SK-N-SH treated with all-trans-retinoic acid at 6 μM for 48 hours (cell line): ENCODE data around the gene ARHGAP12.

Experiments used
- ATAC-seq: fragments of 200-7000 bp; cut with Tn5 transposase; 3 replicates; pipeline ENCODE4 v1.9.1; 2020; ENCODE audit warnings: mild to moderate bottlenecking, moderate library complexity
- ARNTL ChIP-seq: fragments of 450-650 bp; formaldehyde crosslinking; IDR thresholded peaks from 2 replicates; pipeline ENCODE4 v1.5.0; 2020; ENCODE audit warnings: low read depth, mild to moderate bottlenecking, moderate library complexity, borderline replicate concordance
- BACH2 ChIP-seq: fragments of 250-450 bp; sonication (Bioruptor Pico); IDR thresholded peaks from 2 replicates; pipeline ENCODE4 v1.9.0; 2021; ENCODE audit warnings: mild to moderate bottlenecking, borderline replicate concordance
- CREB5 ChIP-seq: fragments of 250-450 bp; sonication (Bioruptor Pico); IDR thresholded peaks from 2 replicates; pipeline ENCODE4 v1.5.1; 2020; ENCODE audit warnings: low read depth, mild to moderate bottlenecking, moderate library complexity
- CSDC2 ChIP-seq: fragments of 250-450 bp; sonication (Bioruptor Pico); IDR thresholded peaks from 2 replicates; pipeline ENCODE4 v1.5.0; 2020; ENCODE audit warnings: mild to moderate bottlenecking, moderate library complexity
- ESRRG ChIP-seq: fragments of 250-450 bp; sonication (Bioruptor Pico); IDR thresholded peaks from 2 replicates; pipeline ENCODE4 v1.6.1; 2021; ENCODE audit warnings: mild to moderate bottlenecking
- GLIS3 ChIP-seq: fragments of 250-450 bp; sonication (Bioruptor Pico); IDR thresholded peaks from 2 replicates; pipeline ENCODE4 v1.5.0; 2020; ENCODE audit warnings: mild to moderate bottlenecking, moderate library complexity
- ISL1 ChIP-seq: fragments of 250-450 bp; sonication (Bioruptor Pico); IDR thresholded peaks from 2 replicates; pipeline ENCODE4 v2.1.2; 2022; ENCODE audit warnings: mild to moderate bottlenecking, moderate library complexity
- PPARA ChIP-seq: fragments of 250-450 bp; sonication (Bioruptor Pico); IDR thresholded peaks from 2 replicates; pipeline ENCODE4 v1.5.0; 2020; ENCODE audit warnings: mild to moderate bottlenecking, borderline replicate concordance
- RARB ChIP-seq: fragments of 250-450 bp; sonication (Bioruptor Pico); IDR thresholded peaks from 2 replicates; pipeline ENCODE4 v1.8.0; 2021; ENCODE audit warnings: mild to moderate bottlenecking, moderate library complexity
- SNAI2 ChIP-seq: fragments of 250-450 bp; sonication (Bioruptor Pico); IDR thresholded peaks from 2 replicates; pipeline ENCODE4 v1.5.0; 2020; ENCODE audit warnings: mild to moderate bottlenecking, moderate library complexity
- TCF4 ChIP-seq: fragments of 250-450 bp; sonication (Bioruptor Pico); IDR thresholded peaks from 2 replicates; pipeline ENCODE4 v1.8.0; 2021; ENCODE audit warnings: mild to moderate bottlenecking, moderate library complexity, borderline replicate concordance
- TOX ChIP-seq: fragments of 250-450 bp; sonication (Bioruptor Pico); IDR thresholded peaks from 2 replicates; pipeline ENCODE4 v1.8.0; 2021; ENCODE audit warnings: mild to moderate bottlenecking, moderate library complexity, borderline replicate concordance
- ZC3H10 ChIP-seq: fragments of 250-450 bp; sonication (Bioruptor Pico); IDR thresholded peaks from 2 replicates; pipeline ENCODE4 v1.5.1; 2021; ENCODE audit warnings: mild to moderate bottlenecking, moderate library complexity
- ZFP3 ChIP-seq: fragments of 250-450 bp; sonication (Bioruptor Pico); IDR thresholded peaks from 2 replicates; pipeline ENCODE4 v1.5.0; 2020; ENCODE audit warnings: mild to moderate bottlenecking, moderate library complexity
- ZFP30 ChIP-seq: fragments of 450-650 bp; formaldehyde crosslinking; IDR thresholded peaks from 2 replicates; pipeline ENCODE4 v1.5.0; 2022; ENCODE audit warnings: mild to moderate bottlenecking, moderate library complexity
- ZNF565 ChIP-seq: fragments of 450-650 bp; formaldehyde crosslinking; conservative IDR thresholded peaks from 2 replicates; pipeline ENCODE4 v1.5.0; 2020; ENCODE audit warnings: low read depth, mild to moderate bottlenecking, moderate library complexity
- ZNF70 ChIP-seq: fragments of 450-650 bp; formaldehyde crosslinking; IDR thresholded peaks from 2 replicates; pipeline ENCODE4 v1.5.0; 2020; ENCODE audit warnings: mild to moderate bottlenecking, moderate library complexity
- ZNF8 ChIP-seq: fragments of 450-650 bp; formaldehyde crosslinking; IDR thresholded peaks from 2 replicates; pipeline ENCODE4 v1.5.0; 2020; ENCODE audit warnings: mild to moderate bottlenecking, moderate library complexity
- TF ChIP-seq, protein P1 (sequence below): fragments of 250-450 bp; sonication (Bioruptor Pico); IDR thresholded peaks from 2 replicates; pipeline ENCODE4 v1.5.0; 2020; ENCODE audit warnings: mild to moderate bottlenecking, moderate library complexity
- TF ChIP-seq, protein P2 (sequence below): fragments of 250-450 bp; sonication (Bioruptor Pico); IDR thresholded peaks from 2 replicates; pipeline ENCODE4 v1.8.0; 2021; ENCODE audit warnings: low read depth, mild to moderate bottlenecking, moderate library complexity, borderline replicate concordance
- TF ChIP-seq, protein P3 (sequence below): fragments of 250-450 bp; sonication (Bioruptor Pico); IDR thresholded peaks from 2 replicates; pipeline ENCODE4 v1.8.0; 2020; ENCODE audit warnings: mild to moderate bottlenecking, moderate library complexity, borderline replicate concordance
- TF ChIP-seq, protein P4 (sequence below): fragments of 250-450 bp; sonication (Bioruptor Pico); IDR thresholded peaks from 2 replicates; pipeline ENCODE4 v1.5.1; 2021; ENCODE audit warnings: mild to moderate bottlenecking, moderate library complexity

The ARHGAP12 gene

DNA sequence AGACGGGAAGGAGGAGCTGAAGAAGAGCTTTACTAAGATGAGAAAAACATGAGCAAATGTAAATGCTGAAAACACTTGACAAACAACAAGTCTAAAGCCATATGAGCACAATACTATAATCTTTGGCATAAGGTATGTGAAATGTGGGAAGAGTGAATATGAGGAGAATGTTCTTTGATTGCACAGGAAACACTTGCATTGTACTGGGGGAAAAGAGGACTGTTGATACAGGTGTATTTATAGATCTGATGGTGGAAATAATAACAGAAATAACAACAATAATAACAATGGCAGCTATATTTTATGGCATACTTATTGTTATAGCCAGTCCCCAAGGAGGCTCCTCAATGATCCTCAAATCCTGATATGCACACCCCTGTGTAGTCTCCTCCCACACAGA is 23.0 kb downstream of the ARHGAP12 start:
- TF ChIP-seq ZNF8 (CRISPR knock-in tag): no peak
- TF ChIP-seq ZFP30 (CRISPR knock-in tag): no peak
- no peak for TF ChIP-seq GLIS3 (CRISPR knock-in tag)
- TF ChIP-seq RARB: no peak
- TF ChIP-seq, protein P1, sequence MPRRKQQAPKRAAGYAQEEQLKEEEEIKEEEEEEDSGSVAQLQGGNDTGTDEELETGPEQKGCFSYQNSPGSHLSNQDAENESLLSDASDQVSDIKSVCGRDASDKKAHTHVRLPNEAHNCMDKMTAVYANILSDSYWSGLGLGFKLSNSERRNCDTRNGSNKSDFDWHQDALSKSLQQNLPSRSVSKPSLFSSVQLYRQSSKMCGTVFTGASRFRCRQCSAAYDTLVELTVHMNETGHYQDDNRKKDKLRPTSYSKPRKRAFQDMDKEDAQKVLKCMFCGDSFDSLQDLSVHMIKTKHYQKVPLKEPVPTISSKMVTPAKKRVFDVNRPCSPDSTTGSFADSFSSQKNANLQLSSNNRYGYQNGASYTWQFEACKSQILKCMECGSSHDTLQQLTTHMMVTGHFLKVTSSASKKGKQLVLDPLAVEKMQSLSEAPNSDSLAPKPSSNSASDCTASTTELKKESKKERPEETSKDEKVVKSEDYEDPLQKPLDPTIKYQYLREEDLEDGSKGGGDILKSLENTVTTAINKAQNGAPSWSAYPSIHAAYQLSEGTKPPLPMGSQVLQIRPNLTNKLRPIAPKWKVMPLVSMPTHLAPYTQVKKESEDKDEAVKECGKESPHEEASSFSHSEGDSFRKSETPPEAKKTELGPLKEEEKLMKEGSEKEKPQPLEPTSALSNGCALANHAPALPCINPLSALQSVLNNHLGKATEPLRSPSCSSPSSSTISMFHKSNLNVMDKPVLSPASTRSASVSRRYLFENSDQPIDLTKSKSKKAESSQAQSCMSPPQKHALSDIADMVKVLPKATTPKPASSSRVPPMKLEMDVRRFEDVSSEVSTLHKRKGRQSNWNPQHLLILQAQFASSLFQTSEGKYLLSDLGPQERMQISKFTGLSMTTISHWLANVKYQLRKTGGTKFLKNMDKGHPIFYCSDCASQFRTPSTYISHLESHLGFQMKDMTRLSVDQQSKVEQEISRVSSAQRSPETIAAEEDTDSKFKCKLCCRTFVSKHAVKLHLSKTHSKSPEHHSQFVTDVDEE (CRISPR knock-in tag): no peak
- TF ChIP-seq, protein P2, sequence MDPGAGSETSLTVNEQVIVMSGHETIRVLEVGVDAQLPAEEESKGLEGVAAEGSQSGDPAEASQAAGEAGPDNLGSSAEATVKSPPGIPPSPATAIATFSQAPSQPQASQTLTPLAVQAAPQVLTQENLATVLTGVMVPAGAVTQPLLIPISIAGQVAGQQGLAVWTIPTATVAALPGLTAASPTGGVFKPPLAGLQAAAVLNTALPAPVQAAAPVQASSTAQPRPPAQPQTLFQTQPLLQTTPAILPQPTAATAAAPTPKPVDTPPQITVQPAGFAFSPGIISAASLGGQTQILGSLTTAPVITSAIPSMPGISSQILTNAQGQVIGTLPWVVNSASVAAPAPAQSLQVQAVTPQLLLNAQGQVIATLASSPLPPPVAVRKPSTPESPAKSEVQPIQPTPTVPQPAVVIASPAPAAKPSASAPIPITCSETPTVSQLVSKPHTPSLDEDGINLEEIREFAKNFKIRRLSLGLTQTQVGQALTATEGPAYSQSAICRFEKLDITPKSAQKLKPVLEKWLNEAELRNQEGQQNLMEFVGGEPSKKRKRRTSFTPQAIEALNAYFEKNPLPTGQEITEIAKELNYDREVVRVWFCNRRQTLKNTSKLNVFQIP (CRISPR knock-in tag): no peak
- TF ChIP-seq TOX: no peak
- no peak for TF ChIP-seq CREB5 (CRISPR knock-in tag)
- no peak for TF ChIP-seq CSDC2 (CRISPR knock-in tag)
- no peak for TF ChIP-seq ZFP3 (CRISPR knock-in tag)
- TF ChIP-seq, protein P3, sequence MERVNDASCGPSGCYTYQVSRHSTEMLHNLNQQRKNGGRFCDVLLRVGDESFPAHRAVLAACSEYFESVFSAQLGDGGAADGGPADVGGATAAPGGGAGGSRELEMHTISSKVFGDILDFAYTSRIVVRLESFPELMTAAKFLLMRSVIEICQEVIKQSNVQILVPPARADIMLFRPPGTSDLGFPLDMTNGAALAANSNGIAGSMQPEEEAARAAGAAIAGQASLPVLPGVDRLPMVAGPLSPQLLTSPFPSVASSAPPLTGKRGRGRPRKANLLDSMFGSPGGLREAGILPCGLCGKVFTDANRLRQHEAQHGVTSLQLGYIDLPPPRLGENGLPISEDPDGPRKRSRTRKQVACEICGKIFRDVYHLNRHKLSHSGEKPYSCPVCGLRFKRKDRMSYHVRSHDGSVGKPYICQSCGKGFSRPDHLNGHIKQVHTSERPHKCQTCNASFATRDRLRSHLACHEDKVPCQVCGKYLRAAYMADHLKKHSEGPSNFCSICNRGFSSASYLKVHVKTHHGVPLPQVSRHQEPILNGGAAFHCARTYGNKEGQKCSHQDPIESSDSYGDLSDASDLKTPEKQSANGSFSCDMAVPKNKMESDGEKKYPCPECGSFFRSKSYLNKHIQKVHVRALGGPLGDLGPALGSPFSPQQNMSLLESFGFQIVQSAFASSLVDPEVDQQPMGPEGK: no peak
- TF ChIP-seq PPARA: no peak
- no peak for TF ChIP-seq ZNF565
- TF ChIP-seq TCF4: no peak
- TF ChIP-seq ESRRG (CRISPR knock-in tag): no peak
- TF ChIP-seq ISL1 (CRISPR knock-in tag): no peak
- no peak for TF ChIP-seq ARNTL
- TF ChIP-seq BACH2 (CRISPR knock-in tag): no peak
- TF ChIP-seq, protein P4, sequence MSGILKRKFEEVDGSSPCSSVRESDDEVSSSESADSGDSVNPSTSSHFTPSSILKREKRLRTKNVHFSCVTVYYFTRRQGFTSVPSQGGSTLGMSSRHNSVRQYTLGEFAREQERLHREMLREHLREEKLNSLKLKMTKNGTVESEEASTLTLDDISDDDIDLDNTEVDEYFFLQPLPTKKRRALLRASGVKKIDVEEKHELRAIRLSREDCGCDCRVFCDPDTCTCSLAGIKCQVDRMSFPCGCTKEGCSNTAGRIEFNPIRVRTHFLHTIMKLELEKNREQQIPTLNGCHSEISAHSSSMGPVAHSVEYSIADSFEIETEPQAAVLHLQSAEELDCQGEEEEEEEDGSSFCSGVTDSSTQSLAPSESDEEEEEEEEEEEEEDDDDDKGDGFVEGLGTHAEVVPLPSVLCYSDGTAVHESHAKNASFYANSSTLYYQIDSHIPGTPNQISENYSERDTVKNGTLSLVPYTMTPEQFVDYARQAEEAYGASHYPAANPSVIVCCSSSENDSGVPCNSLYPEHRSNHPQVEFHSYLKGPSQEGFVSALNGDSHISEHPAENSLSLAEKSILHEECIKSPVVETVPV (CRISPR knock-in tag): no peak
- no peak for ATAC-seq

GRCh38 chr10:31902625-31903024 is 26.0 kb downstream of the ARHGAP12 start:
- TF ChIP-seq ZNF565 (no peak), TCF4 (no peak), ARNTL (no peak), ISL1 (CRISPR knock-in tag) (no peak), TOX (no peak), ZNF70 (no peak), PPARA (no peak), ZNF8 (CRISPR knock-in tag) (no peak), ZFP3 (CRISPR knock-in tag) (no peak), SNAI2 (no peak), ZC3H10 (CRISPR knock-in tag) (no peak), ESRRG (CRISPR knock-in tag) (no peak), GLIS3 (CRISPR knock-in tag) (no peak)
- TF ChIP-seq, protein P2 (CRISPR knock-in tag): no peak
- TF ChIP-seq, protein P4 (CRISPR knock-in tag): no peak
- TF ChIP-seq, protein P1 (CRISPR knock-in tag): no peak
- TF ChIP-seq, protein P3: no peak
- ATAC-seq: no peak
